ENCODE data around the gene TRAF6.

The TRAF6 gene

DNA sequence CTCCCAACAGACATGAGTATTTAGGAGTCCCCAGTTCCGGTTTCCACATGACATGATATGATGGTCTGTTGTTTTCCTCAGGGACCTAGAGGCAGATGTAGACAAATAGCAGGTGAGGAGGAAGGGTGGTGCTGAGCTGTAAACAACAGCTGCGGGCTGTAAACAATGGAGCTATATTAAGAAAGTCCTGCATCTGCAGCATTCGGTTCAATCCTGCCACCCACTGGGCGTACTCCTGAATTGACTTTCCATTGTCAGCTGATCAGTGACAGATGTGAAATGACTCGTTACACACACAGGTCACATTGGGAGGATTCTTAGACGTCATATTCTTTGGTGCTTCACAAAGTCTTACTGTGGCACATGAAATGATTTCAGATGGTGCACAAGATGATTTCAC, 30.9 kb upstream of the TRAF6 start:
- no peak overlapping the region for H3K9ac ChIP-seq (ENCODE audit: low read length)
- H3K23ac ChIP-seq (ENCODE audit: low read length), result no peak overlapping the region
- H3K79me1 ChIP-seq (ENCODE audit: low read length), result no peaks in the 10 kb centered on the region
- H3K56ac ChIP-seq (ENCODE audit: low read length), result no peak overlapping the region
- no peak overlapping the region for H3K18ac ChIP-seq (ENCODE audit: low read length)
- no peak overlapping the region for H4K8ac ChIP-seq (ENCODE audit: low read depth, low read length)
- H2AK5ac ChIP-seq (ENCODE audit: low read length), result no peak overlapping the region
- WGBS (ENCODE audit: extremely low coverage, insufficient coverage, low lambda C conversion rate), result no CpG with 5 or more reads among the region's 6 CpGs
- no peak overlapping the region for H2BK5ac ChIP-seq (ENCODE audit: low read length)
- H3K27me3 ChIP-seq (ENCODE audit: insufficient read depth, low read length, poor library complexity), result no peaks in the 10 kb centered on the region
- no peak overlapping the region for H3K27ac ChIP-seq (ENCODE audit: low read depth, low read length)
- no peak overlapping the region for H3K4me2 ChIP-seq (ENCODE audit: low read length)
- no peak overlapping the region for H2BK120ac ChIP-seq (ENCODE audit: low read depth, low read length)
- no peaks in the 10 kb centered on the region for H3K36me3 ChIP-seq (ENCODE audit: control insufficient read depth, insufficient read depth, low read length)
- H3K4me1 ChIP-seq (ENCODE audit: control insufficient read depth, low read depth, low read length), result no peaks in the 10 kb centered on the region
- no peak overlapping the region for H3K4me3 ChIP-seq (ENCODE audit: low read length)
- H2BK15ac ChIP-seq (replicated peaks; ENCODE audit: low read depth), result no peak overlapping the region
- peak; percentile 70 for DNase-seq
- H3K79me2 ChIP-seq (ENCODE audit: control insufficient read depth, insufficient read depth, low read length), result no peaks in the 10 kb centered on the region
- H4K5ac ChIP-seq (ENCODE audit: low read length), result no peak overlapping the region
- H3K4ac ChIP-seq (ENCODE audit: low read depth, low read length), result no peak overlapping the region

DNA sequence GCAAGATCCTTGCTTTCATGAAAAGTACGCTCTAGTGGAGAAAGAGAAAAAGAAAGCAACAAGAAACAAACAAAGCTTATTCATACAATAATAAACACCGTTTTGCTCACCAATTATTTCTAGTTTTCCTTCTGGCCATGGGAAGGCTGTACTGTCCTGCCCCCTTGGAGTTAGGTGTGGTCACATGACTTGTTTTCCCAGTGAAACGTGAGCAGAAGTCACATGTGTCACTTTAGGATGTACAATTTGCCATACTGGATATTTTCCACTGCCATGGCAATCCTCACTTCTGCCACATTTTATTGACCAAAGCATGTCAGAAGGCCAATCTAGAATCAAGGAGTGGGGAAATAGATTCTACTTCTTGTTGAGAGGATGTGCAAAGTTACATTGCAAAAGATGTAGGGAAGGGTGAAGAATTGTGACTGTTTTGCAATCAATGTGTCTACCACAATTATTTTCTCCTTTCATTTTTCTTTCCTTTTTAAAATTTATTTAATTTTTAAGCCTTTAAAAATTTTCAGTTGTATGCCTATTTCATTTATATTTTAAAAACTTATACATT, 24.3 kb upstream of the TRAF6 start:
- Histone ChIP-seq H3K23ac (ENCODE audit: low read length) (no peak overlapping the region), H3K36me3 (ENCODE audit: control insufficient read depth, insufficient read depth, low read length) (no peaks in the 10 kb centered on the region), H3K56ac (ENCODE audit: low read length) (no peak overlapping the region), H3K18ac (ENCODE audit: low read length) (no peak overlapping the region), H3K4ac (ENCODE audit: low read depth, low read length) (no peak overlapping the region), H3K27ac (ENCODE audit: low read depth, low read length) (no peak overlapping the region), H3K79me1 (ENCODE audit: low read length) (no peaks in the 10 kb centered on the region), H3K79me2 (ENCODE audit: control insufficient read depth, insufficient read depth, low read length) (no peaks in the 10 kb centered on the region), H3K4me1 (ENCODE audit: control insufficient read depth, low read depth, low read length) (no peaks in the 10 kb centered on the region), H2BK5ac (ENCODE audit: low read length) (no peak overlapping the region), H3K27me3 (ENCODE audit: insufficient read depth, low read length, poor library complexity) (no peaks in the 10 kb centered on the region), H2BK120ac (ENCODE audit: low read depth, low read length) (no peak overlapping the region), H3K9ac (ENCODE audit: low read length) (no peak overlapping the region), H2AK5ac (ENCODE audit: low read length) (no peak overlapping the region), H4K8ac (ENCODE audit: low read depth, low read length) (no peak overlapping the region), H3K4me3 (ENCODE audit: low read length) (no peak overlapping the region), H4K5ac (ENCODE audit: low read length) (no peak overlapping the region), H3K4me2 (ENCODE audit: low read length) (no peak overlapping the region), H2BK15ac (replicated peaks; ENCODE audit: low read depth) (no peak overlapping the region)
- WGBS (ENCODE audit: extremely low coverage, insufficient coverage, low lambda C conversion rate), result no CpG with 5 or more reads among the region's 3 CpGs
- no peak for DNase-seq

DNA sequence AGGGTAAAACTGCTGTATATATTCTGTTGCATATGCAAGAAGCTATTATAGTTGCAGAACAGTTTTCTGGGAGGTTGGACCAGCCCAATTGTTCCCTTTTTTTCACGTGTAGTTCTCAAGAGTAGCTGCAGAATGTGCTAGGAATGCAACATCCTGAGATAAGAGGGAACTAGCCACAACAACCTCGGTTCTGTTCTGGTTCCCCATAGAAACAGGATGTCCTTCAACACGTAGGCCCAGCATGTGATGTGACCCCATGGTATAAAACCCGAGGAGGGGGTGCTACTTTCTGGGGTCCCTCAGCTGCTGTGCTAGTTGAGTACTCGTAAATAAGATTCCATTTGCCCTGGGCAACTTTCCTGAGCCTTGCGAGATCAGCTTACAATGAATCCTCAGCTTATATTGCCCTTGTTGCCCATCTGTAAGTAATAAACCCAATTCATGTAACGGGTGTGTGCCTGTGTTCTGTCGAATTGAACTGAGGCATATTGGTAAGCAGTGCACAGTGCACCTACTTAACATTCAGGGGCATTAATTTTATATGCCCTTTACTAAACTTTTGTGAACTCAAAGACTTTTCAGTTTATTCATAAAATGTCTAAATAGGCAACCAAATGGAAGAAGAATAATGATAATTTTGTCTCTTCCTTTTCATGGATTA, 23.0 kb upstream of the TRAF6 start:
- H3K27ac ChIP-seq (ENCODE audit: low read depth, low read length), result no peak overlapping the region
- H3K4me1 ChIP-seq (ENCODE audit: control insufficient read depth, low read depth, low read length), result no peaks in the 10 kb centered on the region
- no peak overlapping the region for H2AK5ac ChIP-seq (ENCODE audit: low read length)
- no peak overlapping the region for H3K4me2 ChIP-seq (ENCODE audit: low read length)
- no peak overlapping the region for H3K18ac ChIP-seq (ENCODE audit: low read length)
- no peak overlapping the region for H3K56ac ChIP-seq (ENCODE audit: low read length)
- peak; percentile 72 for DNase-seq
- H3K4ac ChIP-seq (ENCODE audit: low read depth, low read length), result no peak overlapping the region
- H4K5ac ChIP-seq (ENCODE audit: low read length), result no peak overlapping the region
- no peaks in the 10 kb centered on the region for H3K36me3 ChIP-seq (ENCODE audit: control insufficient read depth, insufficient read depth, low read length)
- no peak overlapping the region for H3K4me3 ChIP-seq (ENCODE audit: low read length)
- no peak overlapping the region for H2BK120ac ChIP-seq (ENCODE audit: low read depth, low read length)
- no peak overlapping the region for H2BK15ac ChIP-seq (replicated peaks; ENCODE audit: low read depth)
- no peak overlapping the region for H3K9ac ChIP-seq (ENCODE audit: low read length)
- H3K79me2 ChIP-seq (ENCODE audit: control insufficient read depth, insufficient read depth, low read length), result no peaks in the 10 kb centered on the region
- no CpG with 5 or more reads among the region's 8 CpGs for WGBS (ENCODE audit: extremely low coverage, insufficient coverage, low lambda C conversion rate)
- H4K8ac ChIP-seq (ENCODE audit: low read depth, low read length), result no peak overlapping the region
- no peaks in the 10 kb centered on the region for H3K79me1 ChIP-seq (ENCODE audit: low read length)
- no peaks in the 10 kb centered on the region for H3K27me3 ChIP-seq (ENCODE audit: insufficient read depth, low read length, poor library complexity)
- no peak overlapping the region for H3K23ac ChIP-seq (ENCODE audit: low read length)
- no peak overlapping the region for H2BK5ac ChIP-seq (ENCODE audit: low read length)

DNA sequence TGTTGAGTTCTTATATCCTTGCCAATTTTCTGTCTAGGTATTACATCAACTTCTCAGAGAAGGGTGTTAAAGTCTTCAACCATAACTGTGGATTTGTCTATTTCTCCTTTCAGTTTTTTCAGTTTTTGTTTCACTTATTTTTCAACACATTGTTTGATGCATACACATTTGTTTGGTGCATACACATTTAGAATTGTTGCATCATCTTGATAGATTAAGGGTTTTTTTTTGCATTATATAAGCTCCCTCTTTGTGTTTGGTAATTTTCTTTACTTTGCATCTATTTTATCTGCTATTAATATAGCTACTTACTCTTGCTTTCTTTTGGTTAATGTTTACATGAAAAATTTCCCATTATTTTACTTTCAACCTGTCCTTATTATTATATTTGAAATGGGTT, 20.8 kb upstream of the TRAF6 start:
- no peaks in the 10 kb centered on the region for H3K36me3 ChIP-seq (ENCODE audit: control insufficient read depth, insufficient read depth, low read length)
- no peak overlapping the region for H4K8ac ChIP-seq (ENCODE audit: low read depth, low read length)

DNA sequence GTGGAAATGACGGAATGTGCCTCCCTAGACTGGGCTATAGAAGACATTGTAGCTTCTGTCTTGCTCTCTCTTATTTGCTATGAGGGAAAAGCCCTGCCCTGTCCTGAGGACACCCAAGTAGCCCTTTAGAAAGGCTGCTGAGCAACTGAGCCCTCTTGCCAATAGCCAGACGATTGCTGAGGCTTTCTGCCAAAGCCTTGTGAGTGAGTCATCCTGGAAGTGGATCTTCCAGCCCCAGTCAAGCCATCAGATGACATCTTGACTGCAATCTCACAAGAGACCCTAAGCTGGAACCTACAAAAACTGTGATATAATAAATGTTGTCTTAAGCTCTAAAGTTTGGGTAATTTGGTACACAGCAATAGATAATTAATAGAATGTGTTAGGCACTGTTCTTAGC, 3.9 kb upstream of the TRAF6 start:
- no peak overlapping the region for H3K56ac ChIP-seq (ENCODE audit: low read length)
- no peaks in the 10 kb centered on the region for H3K4me1 ChIP-seq (ENCODE audit: control insufficient read depth, low read depth, low read length)
- H2AK5ac ChIP-seq (ENCODE audit: low read length), result no peak overlapping the region
- no peak overlapping the region for H3K4me2 ChIP-seq (ENCODE audit: low read length)
- H3K18ac ChIP-seq (ENCODE audit: low read length), result no peak overlapping the region
- H4K8ac ChIP-seq (ENCODE audit: low read depth, low read length), result no peak overlapping the region
- no peaks in the 10 kb centered on the region for H3K79me1 ChIP-seq (ENCODE audit: low read length)
- H3K23ac ChIP-seq (ENCODE audit: low read length), result no peak overlapping the region
- no peak overlapping the region for H4K5ac ChIP-seq (ENCODE audit: low read length)
- WGBS (ENCODE audit: extremely low coverage, insufficient coverage, low lambda C conversion rate), result no CpG with 5 or more reads among the region's 2 CpGs
- no peak overlapping the region for H2BK120ac ChIP-seq (ENCODE audit: low read depth, low read length)
- H2BK15ac ChIP-seq (replicated peaks; ENCODE audit: low read depth), result no peak overlapping the region
- H3K79me2 ChIP-seq (ENCODE audit: control insufficient read depth, insufficient read depth, low read length), result no peaks in the 10 kb centered on the region
- H3K9ac ChIP-seq (ENCODE audit: low read length), result no peak overlapping the region
- H3K27ac ChIP-seq (ENCODE audit: low read depth, low read length), result no peak overlapping the region
- no peaks in the 10 kb centered on the region for H3K27me3 ChIP-seq (ENCODE audit: insufficient read depth, low read length, poor library complexity)
- no peak overlapping the region for H2BK5ac ChIP-seq (ENCODE audit: low read length)
- H3K4ac ChIP-seq (ENCODE audit: low read depth, low read length), result no peak overlapping the region
- H3K36me3 ChIP-seq (ENCODE audit: control insufficient read depth, insufficient read depth, low read length), result no peaks in the 10 kb centered on the region
- no peak overlapping the region for H3K4me3 ChIP-seq (ENCODE audit: low read length)
- DNase-seq, result no peak

More for the DNA sequence above, 20.8 kb upstream of the TRAF6 start:
- Histone ChIP-seq H2BK120ac (ENCODE audit: low read depth, low read length) (no peak overlapping the region), H3K9ac (ENCODE audit: low read length) (no peak overlapping the region), H3K56ac (ENCODE audit: low read length) (no peak overlapping the region), H2BK5ac (ENCODE audit: low read length) (no peak overlapping the region), H3K4ac (ENCODE audit: low read depth, low read length) (no peak overlapping the region), H3K79me2 (ENCODE audit: control insufficient read depth, insufficient read depth, low read length) (no peaks in the 10 kb centered on the region), H2AK5ac (ENCODE audit: low read length) (no peak overlapping the region), H3K18ac (ENCODE audit: low read length) (no peak overlapping the region), H3K4me1 (ENCODE audit: control insufficient read depth, low read depth, low read length) (no peaks in the 10 kb centered on the region), H3K23ac (ENCODE audit: low read length) (no peak overlapping the region), H3K4me3 (ENCODE audit: low read length) (no peak overlapping the region), H4K5ac (ENCODE audit: low read length) (no peak overlapping the region), H3K27me3 (ENCODE audit: insufficient read depth, low read length, poor library complexity) (no peaks in the 10 kb centered on the region), H3K4me2 (ENCODE audit: low read length) (no peak overlapping the region), H2BK15ac (replicated peaks; ENCODE audit: low read depth) (no peak overlapping the region), H3K79me1 (ENCODE audit: low read length) (no peaks in the 10 kb centered on the region), H3K27ac (ENCODE audit: low read depth, low read length) (no peak overlapping the region)
- DNase-seq, result no peak

DNA sequence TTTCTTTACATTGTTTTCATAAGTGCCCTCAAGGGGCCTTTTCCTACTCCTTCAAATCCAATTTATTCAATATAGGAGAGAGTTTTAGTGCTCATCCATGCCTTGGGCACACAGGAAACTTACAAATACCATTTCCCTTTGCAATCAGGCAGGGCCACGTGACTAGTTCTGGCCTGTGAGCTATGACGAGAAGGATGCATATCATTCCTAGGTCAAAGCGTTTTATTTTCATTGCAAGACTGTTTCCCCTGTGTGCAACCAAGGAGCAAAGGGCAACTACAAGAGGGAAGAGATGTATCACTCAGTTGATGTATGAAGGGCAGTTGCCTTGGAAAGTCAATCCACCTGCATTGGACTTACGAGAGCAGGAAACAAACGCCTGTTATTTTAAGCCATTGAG, 1.9 kb upstream of the TRAF6 start:
- WGBS (ENCODE audit: extremely low coverage, insufficient coverage, low lambda C conversion rate), result no CpG with 5 or more reads among the region's 5 CpGs
- Histone ChIP-seq H2BK15ac (replicated peaks; ENCODE audit: low read depth) (no peak overlapping the region), H3K79me1 (ENCODE audit: low read length) (no peaks in the 10 kb centered on the region), H3K23ac (ENCODE audit: low read length) (no peak overlapping the region), H4K5ac (ENCODE audit: low read length) (no peak overlapping the region), H3K4ac (ENCODE audit: low read depth, low read length) (no peak overlapping the region), H3K56ac (ENCODE audit: low read length) (no peak overlapping the region), H2BK5ac (ENCODE audit: low read length) (no peak overlapping the region), H3K4me2 (ENCODE audit: low read length) (no peak overlapping the region), H2BK120ac (ENCODE audit: low read depth, low read length) (no peak overlapping the region), H3K36me3 (ENCODE audit: control insufficient read depth, insufficient read depth, low read length) (no peaks in the 10 kb centered on the region), H3K4me3 (ENCODE audit: low read length) (no peak overlapping the region), H3K27ac (ENCODE audit: low read depth, low read length) (no peak overlapping the region), H3K79me2 (ENCODE audit: control insufficient read depth, insufficient read depth, low read length) (no peaks in the 10 kb centered on the region), H3K9ac (ENCODE audit: low read length) (no peak overlapping the region), H4K8ac (ENCODE audit: low read depth, low read length) (no peak overlapping the region), H3K18ac (ENCODE audit: low read length) (no peak overlapping the region), H3K27me3 (ENCODE audit: insufficient read depth, low read length, poor library complexity) (no peaks in the 10 kb centered on the region), H2AK5ac (ENCODE audit: low read length) (no peak overlapping the region), H3K4me1 (ENCODE audit: control insufficient read depth, low read depth, low read length) (no peaks in the 10 kb centered on the region)
- no peak for DNase-seq
